GM12873 (cell line): Measurements from ENCODE around the gene RPS2.

Experiments used
- TF ChIP-seq, protein P1 (sequence below): IDR thresholded peaks from 2 replicates; pipeline ENCODE4 v1.5.1; 2012; ENCODE audit warnings: low read depth, mild to moderate bottlenecking, moderate library complexity, low read length, control low read depth; ENCODE audit not compliant: insufficient read depth; ENCODE audit errors: missing control alignments

Gene RPS2

DNA sequence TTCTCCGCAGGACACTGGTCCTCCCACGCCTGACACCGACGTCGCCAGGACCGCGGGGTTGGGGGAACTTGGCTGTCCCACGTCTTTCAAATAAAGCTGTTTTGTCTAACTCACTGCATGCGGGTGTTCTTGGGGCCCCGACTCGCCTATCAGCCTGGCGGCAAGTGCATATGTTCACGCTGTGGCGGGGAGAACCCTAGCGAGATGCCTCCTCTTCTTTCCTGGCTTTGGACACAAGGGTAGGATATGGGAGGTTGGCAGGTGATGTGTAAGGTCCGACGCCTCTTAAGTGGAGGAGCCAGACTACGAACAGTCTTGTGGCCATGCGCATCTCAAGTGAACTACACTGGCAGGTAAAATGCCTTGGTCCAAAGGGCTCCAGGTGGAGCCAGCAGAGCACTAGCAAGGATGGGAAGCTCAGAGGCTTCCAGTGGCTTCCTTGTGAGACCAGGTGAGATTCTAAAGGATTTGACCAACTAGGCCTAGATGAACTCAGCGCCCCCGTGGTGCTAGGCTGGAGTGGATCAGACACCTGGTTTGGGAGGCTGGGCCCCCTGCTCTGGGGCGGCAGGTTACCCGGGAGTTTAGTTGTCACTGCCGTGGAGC is 873 bp upstream of the RPS2 start:
- TF ChIP-seq, protein P1, sequence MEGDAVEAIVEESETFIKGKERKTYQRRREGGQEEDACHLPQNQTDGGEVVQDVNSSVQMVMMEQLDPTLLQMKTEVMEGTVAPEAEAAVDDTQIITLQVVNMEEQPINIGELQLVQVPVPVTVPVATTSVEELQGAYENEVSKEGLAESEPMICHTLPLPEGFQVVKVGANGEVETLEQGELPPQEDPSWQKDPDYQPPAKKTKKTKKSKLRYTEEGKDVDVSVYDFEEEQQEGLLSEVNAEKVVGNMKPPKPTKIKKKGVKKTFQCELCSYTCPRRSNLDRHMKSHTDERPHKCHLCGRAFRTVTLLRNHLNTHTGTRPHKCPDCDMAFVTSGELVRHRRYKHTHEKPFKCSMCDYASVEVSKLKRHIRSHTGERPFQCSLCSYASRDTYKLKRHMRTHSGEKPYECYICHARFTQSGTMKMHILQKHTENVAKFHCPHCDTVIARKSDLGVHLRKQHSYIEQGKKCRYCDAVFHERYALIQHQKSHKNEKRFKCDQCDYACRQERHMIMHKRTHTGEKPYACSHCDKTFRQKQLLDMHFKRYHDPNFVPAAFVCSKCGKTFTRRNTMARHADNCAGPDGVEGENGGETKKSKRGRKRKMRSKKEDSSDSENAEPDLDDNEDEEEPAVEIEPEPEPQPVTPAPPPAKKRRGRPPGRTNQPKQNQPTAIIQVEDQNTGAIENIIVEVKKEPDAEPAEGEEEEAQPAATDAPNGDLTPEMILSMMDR = no peak

GRCh38 chr16:1963806-1964505 is 670 bp downstream of the RPS2 start:
- TF ChIP-seq, protein P1 = peak; percentile 12

DNA sequence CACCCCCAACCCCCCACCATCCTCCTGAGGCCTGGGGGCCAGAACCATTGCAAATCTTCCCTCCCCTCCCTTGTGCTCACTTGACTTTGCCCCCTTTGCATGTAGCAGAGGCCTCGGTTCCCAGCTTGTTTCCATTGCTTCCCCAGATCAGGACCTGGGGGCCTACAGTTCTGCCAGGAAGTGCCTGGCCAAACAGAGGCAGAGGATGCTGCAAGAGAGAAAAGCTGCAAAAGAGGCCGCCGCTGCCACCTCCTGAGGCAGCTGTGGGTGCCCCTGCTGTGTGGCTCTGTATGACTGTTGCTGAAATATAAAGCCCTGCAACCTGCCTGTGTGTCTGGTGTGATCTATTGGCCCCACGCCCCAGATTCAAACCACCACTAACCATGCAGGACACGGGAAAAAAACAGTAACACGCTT is 3.0 kb downstream of the RPS2 start:
- TF ChIP-seq, protein P1 = no peak

GRCh38 chr16:1960665-1961630 is 3.7 kb downstream of the RPS2 start:
- TF ChIP-seq, protein P1 = no peak

- TF ChIP-seq, protein P1 = peak; percentile 74
Observed at GRCh38 chr16:1959269-1960039, 5.2 kb downstream of the RPS2 start, which contains the start of gene NDUFB10. TSS of gene NDUFB10 (plus strand) at chr16:1959538. CDS start at chr16:1959625, 87 bp downstream.

DNA sequence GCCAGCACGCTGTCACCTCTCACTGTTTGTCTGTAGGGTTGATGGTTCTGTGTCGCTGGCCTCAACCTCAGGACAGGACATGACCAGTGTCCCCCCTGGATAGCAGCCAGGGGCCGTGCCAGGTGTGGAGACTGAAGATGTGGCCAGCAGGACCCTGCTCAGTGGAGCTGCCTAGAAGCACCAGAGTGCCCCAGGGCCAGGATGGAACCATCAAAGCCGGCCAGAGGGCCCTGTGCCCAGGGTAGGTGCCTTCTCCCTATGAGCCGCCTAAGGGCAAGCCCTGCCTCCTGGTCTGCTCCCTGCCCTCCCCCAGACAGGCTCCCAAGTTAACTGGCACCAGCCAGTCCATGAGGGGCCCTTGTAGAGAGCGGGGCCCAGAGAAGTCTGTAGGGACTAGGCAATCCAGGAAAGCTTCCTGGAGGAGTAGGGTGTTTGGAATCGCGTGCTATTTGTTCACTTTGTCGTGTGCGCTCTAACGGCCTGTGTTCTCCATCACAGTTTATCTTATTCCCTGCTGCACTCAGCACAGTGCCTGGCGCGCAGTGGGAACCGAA is 5.8 kb downstream of the RPS2 start:
- TF ChIP-seq, protein P1 = no peak
